Stimulated activated CD8-positive, alpha-beta memory T cell treated with anti-CD3 and anti-CD28 coated beads, Interleukin-4, amount 100 ng/mL, for 24 hours (primary cell): ENCODE data around the gene PROSER3.
A peak's percentile ranks its signal among the peaks of the same experiment; 100 is the strongest.

ENCODE experiments used
- DNase-seq: peaks from one replicate; pipeline ENCODE4 v3.0.0-alpha.2; 2020; ENCODE audit warnings: low read depth

Gene PROSER3

DNA sequence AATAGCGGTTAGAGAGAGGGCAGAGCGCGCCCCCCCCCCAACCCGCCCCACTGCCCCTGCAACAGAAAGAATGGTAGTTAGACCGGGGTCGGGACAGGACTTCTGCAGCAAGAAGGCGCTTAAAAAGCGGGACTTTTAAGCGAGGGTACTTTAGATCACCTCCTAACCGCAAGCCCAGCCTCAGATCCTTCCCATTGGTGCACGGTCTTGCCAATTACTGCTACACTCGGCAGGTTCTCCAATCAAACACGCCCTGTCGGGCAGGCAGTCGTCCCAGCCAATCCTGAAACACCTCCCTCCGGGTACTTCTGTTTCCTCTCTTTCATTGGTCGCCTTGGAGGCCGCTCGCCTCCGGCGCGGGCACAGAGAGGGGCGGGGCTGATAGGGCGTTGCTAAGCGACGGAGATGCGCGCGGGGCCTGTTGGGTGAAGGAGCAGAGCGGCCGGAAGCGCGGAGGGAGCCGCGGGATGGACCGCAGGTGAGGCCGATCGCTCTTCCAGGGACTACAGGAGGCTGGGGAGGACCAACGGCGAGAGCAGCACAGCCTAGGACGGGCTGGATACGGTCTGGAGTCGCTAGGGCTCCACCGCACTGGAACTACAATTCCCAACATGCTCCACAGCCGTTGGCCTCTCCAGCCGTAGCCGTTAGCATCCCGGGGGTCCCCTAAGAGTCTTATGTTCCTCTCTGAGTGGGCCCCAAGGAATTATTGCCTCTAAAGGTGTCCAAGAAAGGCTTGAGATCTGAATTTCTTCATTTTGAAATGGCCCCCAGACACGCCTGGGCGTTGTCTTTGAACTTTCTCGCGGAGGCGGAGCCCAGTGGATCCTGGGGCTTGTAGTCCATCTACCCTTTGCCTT is at the start of gene PROSER3:
PROSER3 (plus strand) TSS at position 428 of the 860 bp plus-strand sequence; CDS start at position 468, 40 bp downstream.
- peak; percentile 97 for DNase-seq

DNA sequence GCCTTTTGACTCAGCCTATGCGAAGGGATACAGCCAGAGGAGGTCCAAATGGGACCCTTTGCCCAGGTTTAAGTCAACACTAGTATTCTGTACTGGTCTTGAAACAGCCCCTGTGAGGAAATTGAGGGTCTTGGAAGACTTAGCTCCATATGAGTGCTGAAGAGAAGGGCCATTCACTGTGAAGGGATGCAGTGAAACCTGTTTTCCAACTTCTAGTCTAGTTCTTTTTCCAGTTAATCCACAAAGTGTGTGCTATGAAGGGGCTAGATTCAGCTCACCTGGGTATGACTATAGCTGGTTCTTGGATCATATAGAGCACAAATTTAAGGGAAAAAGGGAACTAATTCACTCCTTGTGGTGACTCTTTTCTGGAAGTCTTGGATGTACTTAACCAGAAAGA is 49.6 kb upstream of the PROSER3 start:
- no peak for DNase-seq

- DNase-seq, result peak; percentile 52
These were observed 46.9 kb upstream of the PROSER3 start for GRCh38 chr19:35710784-35711723.

- DNase-seq, result peak; percentile 74
These were observed 45.1 kb upstream of the PROSER3 start for GRCh38 chr19:35712567-35713505.

GRCh38 chr19:35713506-35713850 is 44.5 kb upstream of the PROSER3 start:
- DNase-seq, result no peak

DNA sequence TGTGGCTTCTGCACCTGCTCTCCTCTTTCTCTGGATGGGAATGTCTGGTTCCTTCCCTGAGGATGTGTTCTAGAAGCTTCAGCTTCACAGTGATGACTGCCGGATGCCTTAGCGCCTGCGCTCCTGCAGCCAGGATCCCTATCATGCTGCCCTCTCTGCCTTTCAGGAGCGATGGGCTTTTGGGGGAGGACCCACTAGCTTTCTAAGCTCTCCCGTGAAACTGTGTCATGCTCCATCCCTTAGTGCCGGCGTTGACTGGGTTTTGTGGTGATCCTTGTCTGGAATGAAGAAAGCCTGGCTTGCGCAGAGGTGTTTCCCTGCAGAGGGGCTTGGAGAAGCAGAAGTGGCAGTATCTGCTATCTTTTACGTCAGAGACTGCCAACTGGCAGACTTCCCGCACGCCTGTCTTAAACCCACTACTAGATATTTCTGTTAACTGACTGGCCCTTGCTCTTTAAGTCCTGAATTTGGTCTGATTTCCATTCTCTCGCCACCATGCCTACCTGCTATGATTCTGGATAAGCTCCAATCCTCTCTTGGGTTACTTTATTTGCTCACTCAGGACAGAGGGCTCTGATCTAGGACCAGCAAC is 44.0 kb upstream of the PROSER3 start:
- no peak for DNase-seq

DNA sequence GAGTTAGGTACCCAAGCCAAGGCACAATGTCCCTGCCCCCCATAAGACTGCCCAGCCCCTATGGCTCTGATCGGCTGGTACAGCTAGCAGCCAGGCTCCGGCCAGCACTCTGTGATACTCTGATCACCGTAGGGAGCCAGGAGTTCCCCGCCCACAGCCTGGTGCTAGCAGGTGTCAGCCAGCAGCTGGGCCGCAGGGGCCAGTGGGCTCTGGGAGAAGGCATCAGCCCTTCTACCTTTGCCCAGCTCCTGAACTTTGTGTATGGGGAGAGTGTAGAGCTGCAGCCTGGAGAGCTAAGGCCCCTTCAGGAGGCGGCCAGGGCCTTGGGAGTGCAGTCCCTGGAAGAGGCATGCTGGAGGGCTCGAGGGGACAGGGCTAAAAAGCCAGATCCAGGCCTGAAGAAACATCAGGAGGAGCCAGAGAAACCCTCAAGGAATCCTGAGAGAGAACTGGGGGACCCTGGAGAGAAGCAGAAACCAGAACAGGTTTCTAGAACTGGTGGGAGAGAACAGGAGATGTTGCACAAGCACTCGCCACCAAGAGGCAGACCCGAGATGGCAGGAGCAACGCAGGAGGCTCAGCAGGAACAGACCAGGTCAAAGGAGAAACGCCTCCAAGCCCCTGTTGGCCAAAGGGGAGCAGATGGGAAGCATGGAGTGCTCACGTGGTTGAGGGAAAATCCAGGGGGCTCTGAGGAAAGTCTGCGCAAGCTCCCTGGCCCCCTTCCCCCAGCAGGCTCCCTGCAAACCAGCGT is 43.2 kb upstream of the PROSER3 start:
- DNase-seq, result no peak

GRCh38 chr19:35715355-35715809 is 42.6 kb upstream of the PROSER3 start:
- DNase-seq, result no peak

DNA sequence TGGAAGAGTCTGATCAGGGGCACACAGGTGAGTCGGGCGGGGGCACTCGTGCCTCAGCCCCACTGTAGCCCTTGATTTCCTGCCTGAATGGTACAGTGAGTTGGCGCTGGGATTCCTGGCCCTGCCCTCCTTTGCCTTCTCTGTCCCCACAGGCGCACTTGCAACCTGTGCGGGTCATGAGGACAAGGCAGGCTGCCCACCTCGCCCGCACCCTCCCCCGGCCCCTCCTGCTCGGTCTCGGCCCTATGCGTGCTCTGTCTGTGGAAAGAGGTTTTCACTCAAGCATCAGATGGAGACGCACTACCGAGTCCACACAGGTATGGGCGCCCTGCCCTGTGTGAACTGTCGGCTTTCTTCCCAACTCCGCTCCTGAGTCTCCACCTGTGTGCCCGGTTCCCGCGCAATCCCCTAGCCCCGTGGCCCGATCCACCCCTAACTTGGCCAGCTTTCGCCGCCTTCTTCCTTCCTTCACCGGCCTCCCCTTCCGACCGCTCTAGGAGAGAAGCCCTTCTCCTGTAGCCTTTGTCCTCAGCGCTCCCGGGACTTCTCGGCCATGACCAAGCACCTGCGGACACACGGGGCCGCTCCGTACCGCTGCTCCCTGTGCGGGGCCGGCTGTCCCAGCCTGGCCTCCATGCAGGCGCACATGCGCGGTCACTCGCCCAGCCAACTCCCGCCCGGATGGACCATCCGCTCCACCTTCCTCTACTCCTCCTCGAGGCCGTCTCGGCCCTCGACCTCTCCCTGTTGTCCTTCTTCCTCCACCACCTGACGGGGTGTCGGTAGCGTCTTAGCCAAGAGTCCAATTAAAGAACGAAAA is 41.8 kb upstream of the PROSER3 start:
- no peak for DNase-seq

- peak; percentile 96 for DNase-seq
These were observed 40.9 kb upstream of the PROSER3 start for GRCh38 chr19:35716801-35717664.

DNA sequence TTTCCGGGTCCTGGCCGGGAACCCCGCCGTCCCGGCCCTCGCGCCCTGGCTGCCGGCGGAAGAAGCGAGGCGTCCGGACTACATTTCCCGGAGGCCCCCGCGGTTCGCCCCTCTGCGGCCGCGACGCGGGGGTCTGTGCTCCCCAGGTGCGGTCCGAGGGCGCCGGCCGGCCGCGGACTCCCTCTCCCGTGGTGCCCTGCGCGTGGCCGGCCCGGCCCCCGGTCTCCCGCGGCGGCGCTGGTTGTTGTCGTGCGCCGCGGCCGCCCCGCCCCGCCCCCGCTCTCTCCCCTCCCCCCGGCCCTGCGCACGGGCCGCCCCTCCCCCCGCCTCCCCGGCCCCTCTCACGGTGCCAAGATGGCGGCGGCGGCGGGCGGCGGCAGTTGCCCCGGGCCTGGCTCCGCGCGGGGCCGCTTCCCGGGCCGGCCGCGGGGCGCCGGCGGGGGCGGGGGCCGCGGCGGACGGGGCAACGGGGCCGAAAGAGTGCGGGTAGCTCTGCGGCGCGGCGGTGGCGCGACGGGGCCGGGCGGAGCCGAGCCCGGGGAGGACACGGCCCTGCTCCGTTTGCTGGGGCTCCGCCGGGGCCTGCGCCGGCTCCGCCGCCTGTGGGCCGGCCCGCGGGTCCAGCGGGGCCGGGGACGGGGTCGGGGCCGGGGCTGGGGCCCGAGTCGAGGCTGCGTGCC is 40.2 kb upstream of the PROSER3 start, which contains the start of gene KMT2B:
KMT2B (plus strand) TSS at position 339 of the 680 bp plus-strand sequence; CDS start at position 355, 16 bp downstream.
- no peak for DNase-seq

GRCh38 chr19:35718345-35719041 is 39.5 kb upstream of the PROSER3 start:
- DNase-seq, result peak; percentile 53

GRCh38 chr19:35719402-35720162 is 38.4 kb upstream of the PROSER3 start:
- no peak for DNase-seq

GRCh38 chr19:35720163-35720524 is 37.8 kb upstream of the PROSER3 start:
- DNase-seq, result no peak

GRCh38 chr19:35720648-35721047 is 37.3 kb upstream of the PROSER3 start:
- DNase-seq, result no peak

DNA sequence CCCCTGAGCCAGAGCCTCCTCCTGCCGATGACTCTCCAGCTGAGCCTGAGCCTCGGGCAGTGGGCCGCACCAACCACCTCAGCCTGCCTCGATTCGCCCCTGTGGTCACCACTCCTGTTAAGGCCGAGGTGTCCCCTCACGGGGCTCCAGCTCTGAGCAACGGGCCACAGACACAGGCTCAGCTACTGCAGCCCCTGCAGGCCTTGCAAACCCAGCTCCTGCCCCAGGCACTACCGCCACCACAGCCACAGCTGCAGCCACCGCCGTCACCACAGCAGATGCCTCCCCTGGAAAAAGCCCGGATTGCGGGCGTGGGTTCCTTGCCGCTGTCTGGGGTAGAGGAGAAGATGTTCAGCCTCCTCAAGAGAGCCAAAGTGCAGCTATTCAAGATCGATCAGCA is 36.6 kb upstream of the PROSER3 start:
- no peak for DNase-seq

DNA sequence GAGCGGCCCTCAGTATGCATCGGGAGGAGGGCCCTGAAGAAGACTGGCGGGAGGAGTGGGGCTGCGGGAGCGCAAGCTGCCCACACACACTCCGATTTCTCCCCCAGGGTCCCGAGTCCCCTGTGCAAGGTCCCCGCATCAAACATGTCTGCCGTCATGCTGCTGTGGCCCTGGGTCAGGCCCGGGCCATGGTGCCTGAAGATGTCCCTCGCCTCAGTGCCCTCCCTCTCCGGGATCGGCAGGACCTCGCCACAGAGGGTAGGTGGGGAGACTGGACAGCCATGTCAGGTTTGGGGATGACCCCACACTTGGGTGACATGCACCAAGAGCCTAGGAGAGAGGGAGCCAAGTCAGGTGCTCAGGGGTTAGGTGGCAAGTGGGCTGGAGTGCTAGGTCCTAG is 35.5 kb upstream of the PROSER3 start:
- no peak for DNase-seq
